B cell (primary cell): ENCODE measurements around the gene SS18L1. TPM values are rescaled to one million over a fixed set of nuclear protein-coding genes. Genes with fewer than 3 reads are reported as not detected.

Experiments used
- ATAC-seq: fragments of 200-7000 bp; cut with Tn5 transposase; one replicate; pipeline ENCODE4 v1.10.0; 2021; ENCODE audit warnings: low read depth, mild to moderate bottlenecking, moderate number of reproducible peaks, moderate library complexity
- CTCF ChIA-PET: fragments of 350-600 bp; sonication (Branson Sonifier 250); formaldehyde crosslinking; loops from one replicate; lab custom pipeline; 2021; ENCODE audit warnings: antibody characterized with exemption, inconsistent platforms; lab: Charles Lee
- POLR2A ChIA-PET: fragments of 350-600 bp; sonication (Branson Sonifier 250); formaldehyde crosslinking; loops from one replicate; lab custom pipeline; 2021; ENCODE audit warnings: antibody characterized with exemption; lab: Charles Lee
- DNase-seq: peaks from one replicate; pipeline ENCODE4 v3.0.0; 2013
- H2AFZ ChIP-seq: 2 replicates; pipeline ENCODE4 v1.6.1; 2012; ENCODE audit warnings: mild to moderate bottlenecking, low read depth, low read length; ENCODE audit not compliant: insufficient read depth, poor library complexity, severe bottlenecking
- H3K27ac ChIP-seq, 2 donors: 1 replicate in 1 of 2; 2 replicates in 1 of 2; pipeline ENCODE4 v1.5.1; 2012 to 2013; ENCODE audit warnings: low read length in 2 of 2, mild to moderate bottlenecking in 2 of 2, moderate library complexity in 1 of 2
- H3K27me3 ChIP-seq, 4 experiments: fragments of 200-600 bp in 1 of 4; sonication (generic) in 1 of 4; replicated peaks in 1 of 4; 1 replicate in 2 of 4; 2 replicates in 2 of 4; pipeline versions ENCODE4 v1.6.1 to v1.7.0; 2013 to 2016; ENCODE audit warnings: low read length in 3 of 4, mild to moderate bottlenecking in 2 of 4, mixed read lengths in 1 of 4, moderate library complexity in 1 of 4; ENCODE audit not compliant: insufficient read depth in 4 of 4, control insufficient read depth in 3 of 4; ENCODE audit errors: control extremely low read depth in 1 of 4
- H3K36me3 ChIP-seq, 2 experiments: replicated peaks in 1 of 2; 1 replicate in 1 of 2; 2 replicates in 1 of 2; pipeline versions ENCODE4 v1.6.1 to v1.7.1; 2013; ENCODE audit warnings: low read length in 1 of 2; ENCODE audit not compliant: insufficient read depth in 2 of 2, control insufficient read depth in 1 of 2; ENCODE audit errors: control extremely low read depth in 1 of 2, extremely low read depth in 1 of 2
- H3K4me1 ChIP-seq, 2 donors: fragments of 200-600 bp in 1 of 2; sonication (generic) in 1 of 2; 1 replicate in 1 of 2; 2 replicates in 1 of 2; pipeline versions ENCODE4 v1.5.1 to v1.6.1; 2013 to 2017; ENCODE audit warnings: low read length in 2 of 2; ENCODE audit not compliant: control insufficient read depth in 2 of 2, insufficient read depth in 2 of 2
- H3K4me2 ChIP-seq: replicated peaks from 2 replicates; pipeline ENCODE3; 2012; ENCODE audit warnings: mild to moderate bottlenecking, low read depth, low read length; ENCODE audit not compliant: poor library complexity, severe bottlenecking
- H3K4me3 ChIP-seq, 5 experiments: fragments of 200-600 bp in 1 of 5; sonication (generic) in 1 of 5; 1 replicate in 3 of 5; 2 replicates in 2 of 5; pipeline versions ENCODE4 v1.5.1 to v1.7.0; 2011 to 2016; ENCODE audit warnings: low read length in 4 of 5, mild to moderate bottlenecking in 4 of 5, low read depth in 2 of 5, control low read depth in 1 of 5, moderate library complexity in 1 of 5; ENCODE audit not compliant: insufficient read depth in 1 of 5; ENCODE audit errors: control extremely low read depth in 1 of 5, extremely low read depth in 1 of 5
- H3K79me2 ChIP-seq: fragments of 200-600 bp; sonication (generic); one replicate; pipeline ENCODE4 v1.6.0; 2016; ENCODE audit warnings: low read length; ENCODE audit not compliant: control insufficient read depth, insufficient read depth
- H3K9ac ChIP-seq: fragments of 200-600 bp; sonication (generic); 2 replicates; pipeline ENCODE4 v1.6.1; 2017; ENCODE audit warnings: mild to moderate bottlenecking, low read length, moderate library complexity
- H3K9me3 ChIP-seq, 3 donors: one replicate each; pipeline versions ENCODE4 v1.6.1 to v1.7.1; 2013; ENCODE audit warnings: low read length in 2 of 3; ENCODE audit not compliant: control insufficient read depth in 2 of 3, insufficient read depth in 1 of 3; ENCODE audit errors: control extremely low read depth in 1 of 3
- H4K20me1 ChIP-seq: 2 replicates; pipeline ENCODE4 v1.6.0; 2012; ENCODE audit warnings: mild to moderate bottlenecking, low read length; ENCODE audit not compliant: insufficient read depth, control insufficient read depth, poor library complexity, severe bottlenecking
- H3K27ac Mint-ChIP-seq: one replicate; pipeline ENCODE4 v1.8.0; 2021; ENCODE audit warnings: mixed read lengths
- H3K27me3 Mint-ChIP-seq: one replicate; pipeline ENCODE4 v1.8.0; 2021; ENCODE audit warnings: mixed read lengths
- H3K4me1 Mint-ChIP-seq: one replicate; pipeline ENCODE4 v1.8.0; 2021; ENCODE audit warnings: mixed read lengths
- H3K4me3 Mint-ChIP-seq: one replicate; pipeline ENCODE4 v1.8.0; 2021; ENCODE audit warnings: mixed read lengths
- H3K9me3 Mint-ChIP-seq: one replicate; pipeline ENCODE4 v1.8.0; 2022; ENCODE audit warnings: mixed read lengths; ENCODE audit not compliant: insufficient read depth
- EZH2 ChIP-seq: IDR thresholded peaks from 2 replicates; pipeline ENCODE4 v1.6.1; 2012; ENCODE audit warnings: borderline replicate concordance, low read depth, mild to moderate bottlenecking, moderate library complexity, low read length; ENCODE audit not compliant: insufficient read depth, poor library complexity, severe bottlenecking
- WGBS: methylation state at CpG from one replicate; pipeline ENCODE4 v1.1.5; 2013; ENCODE audit warnings: missing lambda C conversion rate; ENCODE audit not compliant: insufficient coverage; 5-methylcytosine and 5-hydroxymethylcytosine counted together
- intact Hi-C: fragments of 100-400 bp; cut with micrococcal nuclease; formaldehyde crosslinking; loops from one replicate; pipeline ENCODE4 v1.10.0; 2022
- polyA plus RNA-seq: library from polyadenylated mRNA; depleted of rRNA; stranded (reverse); fragments of >200 nt; gene quantifications from 2 replicates; pipeline ENCODE4 v1.2.3, GENCODE V29; 2012
- total RNA-seq, 2 donors: library from RNA; stranded (reverse); fragments of 120-200 nt in 1 of 2; gene quantifications; 1 replicate in 1 of 2; 2 replicates in 1 of 2; pipeline versions ENCODE4 v1.2.3 to v1.2.4, GENCODE V29; 2013 to 2022
- TF ChIP-seq, protein P1 (sequence below): fragments of 200-600 bp; IDR thresholded peaks from one replicate; pipeline ENCODE4 v1.8.0; 2022; ENCODE audit warnings: antibody characterized with exemption, mild to moderate bottlenecking

Gene SS18L1
- total and polyA plus RNA-seq, 2 donors (not counting 1 experiment from before 2014, with no cell fraction given): 15.4 to 20.7 TPM

GRCh38 chr20:62120990-62121775, 22.4 kb upstream of the SS18L1 start:
- DNase-seq: no peak
- peak overlapping the region; percentile 92 for H3K4me3 Mint-ChIP-seq
- POLR2A ChIA-PET: interaction anchor here (1.0 to 3.3 kb wide), 3 partner anchors 14 to 55 kb away, joined by 5 to 21 read pairs (median 6); partner anchors contain the start of genes PSMA7, SS18L1 and TAF4
- Histone ChIP-seq H3K9ac (peak overlapping the region; percentile 72), H3K27me3 (no peaks in the 10 kb centered on the region), H3K36me3 (peaks cover 0 to 15% of the 10 kb centered on the region in 2 experiments), H3K4me1 (peaks cover 18 to 29% of the 10 kb centered on the region in 2 donors), H2AFZ (peak overlapping the region; percentile 85), H4K20me1 (peaks cover 33% of the 10 kb centered on the region), H3K9me3 (peaks cover 0 to 24% (median 0%) of the 10 kb centered on the region in 3 donors), H3K4me2 (peak overlapping the region; percentile 86), H3K4me3 (peak overlapping the region; percentile 28 to 78 (median 60)), H3K79me2 (peaks cover 35% of the 10 kb centered on the region), H3K27ac (peak overlapping the region; percentile 65 to 91)
- CTCF ChIA-PET: interaction anchor here (0.8 to 2.7 kb wide), 6 partner anchors 15 to 110 kb away, joined by 3 to 10 read pairs (median 7); partner anchors contain the start of genes PSMA7, SS18L1 and TAF4
- intact Hi-C loops: loop anchor here (1.0 to 10.0 kb wide), 3 partner anchors 55 to 856 kb away; partner anchors contain the start of gene RPS21
- 15% methylated on average over 38 of the region's 45 CpGs for WGBS
- H3K27ac Mint-ChIP-seq: peak overlapping the region; percentile 90
- no peaks in the 10 kb centered on the region for H3K9me3 Mint-ChIP-seq
- peaks cover 2% of the 10 kb centered on the region for H3K27me3 Mint-ChIP-seq
- H3K4me1 Mint-ChIP-seq: peaks cover 21% of the 10 kb centered on the region
- TF ChIP-seq, protein P1, sequence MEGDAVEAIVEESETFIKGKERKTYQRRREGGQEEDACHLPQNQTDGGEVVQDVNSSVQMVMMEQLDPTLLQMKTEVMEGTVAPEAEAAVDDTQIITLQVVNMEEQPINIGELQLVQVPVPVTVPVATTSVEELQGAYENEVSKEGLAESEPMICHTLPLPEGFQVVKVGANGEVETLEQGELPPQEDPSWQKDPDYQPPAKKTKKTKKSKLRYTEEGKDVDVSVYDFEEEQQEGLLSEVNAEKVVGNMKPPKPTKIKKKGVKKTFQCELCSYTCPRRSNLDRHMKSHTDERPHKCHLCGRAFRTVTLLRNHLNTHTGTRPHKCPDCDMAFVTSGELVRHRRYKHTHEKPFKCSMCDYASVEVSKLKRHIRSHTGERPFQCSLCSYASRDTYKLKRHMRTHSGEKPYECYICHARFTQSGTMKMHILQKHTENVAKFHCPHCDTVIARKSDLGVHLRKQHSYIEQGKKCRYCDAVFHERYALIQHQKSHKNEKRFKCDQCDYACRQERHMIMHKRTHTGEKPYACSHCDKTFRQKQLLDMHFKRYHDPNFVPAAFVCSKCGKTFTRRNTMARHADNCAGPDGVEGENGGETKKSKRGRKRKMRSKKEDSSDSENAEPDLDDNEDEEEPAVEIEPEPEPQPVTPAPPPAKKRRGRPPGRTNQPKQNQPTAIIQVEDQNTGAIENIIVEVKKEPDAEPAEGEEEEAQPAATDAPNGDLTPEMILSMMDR: no peak
- TF ChIP-seq EZH2: no peak
- ATAC-seq: peak; percentile 0
